Mononuclear cell (primary cell): Measurements from ENCODE around the gene BRD9. TPM values are rescaled to one million over a fixed set of nuclear protein-coding genes. Genes with fewer than 3 reads are reported as not detected.
"Not testable (repeated sequence)": the region's sequence is repeated elsewhere in the genome, so short reads cannot be mapped to it uniquely, and the experiment has no call there.

Source experiments
- H3K27me3 ChIP-seq: 2 replicates; pipeline ENCODE4 v1.6.0; 2011; ENCODE audit warnings: low read length, control low read depth; ENCODE audit not compliant: insufficient read depth
- H3K4me1 ChIP-seq: 2 replicates; pipeline ENCODE4 v1.5.1; 2011; ENCODE audit warnings: mild to moderate bottlenecking, low read length, control low read depth; ENCODE audit not compliant: insufficient read depth
- H3K4me3 ChIP-seq: 2 replicates; pipeline ENCODE4 v1.5.1; 2011; ENCODE audit warnings: mild to moderate bottlenecking, low read length, moderate library complexity
- H3K9me3 ChIP-seq: 2 replicates; pipeline ENCODE4 v1.5.1; 2011; ENCODE audit warnings: low read depth, mild to moderate bottlenecking, control low read depth, low read length
- total RNA-seq: library from RNA; depleted of rRNA; stranded (reverse); fragments of >200 nt; gene quantifications from one replicate; pipeline ENCODE4 v1.2.3, GENCODE V29; 2012

The BRD9 gene
- total RNA-seq, 1 donor: 30.7 TPM

DNA sequence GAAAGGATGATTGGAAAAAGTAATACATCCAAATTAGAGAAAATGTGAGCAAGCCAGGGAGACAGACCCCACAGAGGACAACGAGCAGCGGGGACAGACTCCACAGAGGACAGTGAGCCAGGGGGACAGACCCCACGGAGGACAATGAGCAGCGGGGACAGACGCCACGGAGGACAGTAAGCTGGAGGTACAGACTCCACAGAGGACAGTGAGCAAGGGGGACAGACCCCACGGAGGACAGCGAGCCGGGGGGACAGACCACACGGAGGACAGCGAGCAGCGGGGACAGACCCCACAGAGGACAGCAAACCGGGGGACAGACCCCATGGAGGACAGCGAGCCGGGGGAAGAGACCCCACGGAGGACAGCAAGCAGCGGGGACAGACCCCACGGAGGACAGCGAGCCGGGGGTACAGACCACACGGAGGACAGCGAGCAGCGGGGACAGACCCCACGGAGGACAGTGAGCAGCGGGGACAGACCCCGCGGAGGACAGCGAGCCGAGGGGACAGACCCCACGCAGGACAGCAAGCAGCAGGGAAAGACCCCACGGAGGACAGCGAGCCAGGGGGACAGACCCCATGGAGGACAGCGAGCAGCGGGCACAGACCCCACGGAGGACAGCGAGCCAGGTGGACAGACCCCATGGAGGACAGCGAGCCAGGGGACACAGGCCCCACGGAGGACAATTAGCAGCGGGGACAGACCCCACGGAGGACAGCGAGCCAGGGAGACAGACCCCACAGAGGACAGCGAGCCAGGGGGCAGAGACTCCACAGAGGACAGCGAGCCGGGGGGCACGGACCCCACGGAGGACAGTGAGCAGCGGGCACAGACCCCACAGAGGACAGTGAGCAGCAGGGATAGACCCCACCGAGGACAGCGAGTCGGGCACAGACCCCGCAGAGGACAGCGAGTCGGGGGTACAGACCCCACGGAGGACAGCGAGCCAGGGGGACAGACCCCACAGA is 39.9 kb downstream of the BRD9 start:
- H3K27me3 ChIP-seq: no peaks in the 10 kb centered on the region
- H3K4me3 ChIP-seq: no peak overlapping the region
- no peaks in the 10 kb centered on the region for H3K9me3 ChIP-seq
- H3K4me1 ChIP-seq: no peaks in the 10 kb centered on the region

- Histone ChIP-seq H3K4me3 (no peak overlapping the region), H3K4me1 (no peaks in the 10 kb centered on the region), H3K27me3 (no peaks in the 10 kb centered on the region), H3K9me3 (no peaks in the 10 kb centered on the region)
Observed at GRCh38 chr5:852018-852417, 40.6 kb downstream of the BRD9 start.

DNA sequence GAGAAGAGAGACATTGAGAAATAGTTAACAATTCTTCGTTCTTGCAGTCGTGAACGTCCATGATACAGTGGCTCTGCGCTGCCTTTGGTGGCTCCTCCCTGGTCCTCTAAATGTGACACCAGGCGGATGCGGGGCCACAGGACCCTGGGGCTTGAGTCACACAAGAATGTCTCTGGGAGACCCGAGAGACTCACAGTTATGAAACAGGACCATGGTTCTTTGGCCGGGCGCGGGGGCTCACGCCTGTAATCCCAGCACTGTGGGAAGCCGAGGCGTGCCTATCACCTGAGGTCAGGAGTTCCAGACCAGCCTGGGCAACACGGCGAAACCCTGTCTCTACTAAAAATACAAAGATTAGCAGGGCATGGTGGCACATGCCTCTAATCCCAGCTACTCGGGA is 41.0 kb downstream of the BRD9 start:
- Histone ChIP-seq H3K4me1 (no peaks in the 10 kb centered on the region), H3K27me3 (no peaks in the 10 kb centered on the region), H3K9me3 (no peaks in the 10 kb centered on the region), H3K4me3 (no peak overlapping the region)

DNA sequence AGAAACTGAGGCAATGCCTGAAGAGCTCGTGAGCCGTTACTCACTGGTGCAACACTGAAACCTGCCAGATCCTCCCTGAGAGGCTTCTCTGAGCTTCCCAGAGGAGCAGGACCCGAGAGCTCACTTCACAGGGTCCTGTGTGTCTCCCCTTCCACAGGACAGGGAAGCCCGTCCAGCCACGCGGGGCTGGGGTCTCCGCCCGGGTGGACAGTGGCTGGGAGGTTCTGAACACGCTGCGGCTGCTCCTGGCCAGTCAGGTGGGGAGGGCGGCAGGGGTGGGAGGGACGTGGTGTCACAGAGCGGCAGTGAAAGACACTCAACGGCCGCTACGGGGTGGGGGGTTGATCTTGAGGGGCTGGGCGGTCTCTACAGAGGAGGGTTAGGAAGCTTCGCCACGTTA is 41.5 kb downstream of the BRD9 start:
- no peak overlapping the region for H3K4me3 ChIP-seq
- no peaks in the 10 kb centered on the region for H3K27me3 ChIP-seq
- no peaks in the 10 kb centered on the region for H3K4me1 ChIP-seq
- H3K9me3 ChIP-seq: no peaks in the 10 kb centered on the region

GRCh38 chr5:850511-851006 is 42.0 kb downstream of the BRD9 start, which contains the start of gene ZDHHC11:
Gene ZDHHC11, minus strand, starts transcription at chr5:850986. Its CDS starts 384 bp downstream, at chr5:850602.
- Histone ChIP-seq H3K27me3 (no peaks in the 10 kb centered on the region), H3K9me3 (no peaks in the 10 kb centered on the region), H3K4me3 (no peak within 1 kb of the TSS), H3K4me1 (no peaks in the 10 kb centered on the region)

- Histone ChIP-seq H3K9me3 (no peaks in the 10 kb centered on the region), H3K27me3 (no peaks in the 10 kb centered on the region), H3K4me1 (no peaks in the 10 kb centered on the region), H3K4me3 (no peak overlapping the region)
Observed at GRCh38 chr5:849651-850301, 42.8 kb downstream of the BRD9 start.

DNA sequence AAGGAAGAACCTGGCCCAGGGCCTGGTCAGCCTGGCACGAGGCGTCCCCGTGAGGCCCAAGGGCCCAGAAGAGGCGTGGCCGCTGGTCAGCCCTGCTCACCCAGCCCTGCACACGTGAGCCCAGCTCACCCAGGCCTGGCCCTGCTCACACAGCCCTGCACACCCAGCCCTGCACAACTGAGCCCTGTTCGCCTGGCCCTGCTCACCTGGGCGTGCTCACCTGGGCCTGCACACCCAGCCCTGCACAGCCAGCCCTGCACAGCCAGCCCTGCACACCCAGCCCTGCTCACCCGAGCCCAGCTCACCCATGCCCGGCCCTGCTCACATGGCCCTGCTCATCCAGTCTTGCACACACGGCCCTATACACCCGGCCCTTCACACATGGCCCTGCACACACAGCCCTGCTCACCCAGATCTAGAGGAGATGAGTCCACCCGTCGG is 43.9 kb downstream of the BRD9 start:
- Histone ChIP-seq H3K9me3 (no peaks in the 10 kb centered on the region), H3K27me3 (no peaks in the 10 kb centered on the region), H3K4me1 (no peaks in the 10 kb centered on the region), H3K4me3 (no peak overlapping the region)

GRCh38 chr5:847736-848135 is 44.9 kb downstream of the BRD9 start:
- H3K4me3 ChIP-seq, H3K27me3 ChIP-seq, H3K4me1 ChIP-seq: not testable (repeated sequence)

GRCh38 chr5:847212-847611 is 45.4 kb downstream of the BRD9 start:
- not testable (repeated sequence) for H3K4me1 ChIP-seq, H3K9me3 ChIP-seq, H3K4me3 ChIP-seq, H3K27me3 ChIP-seq

More at GRCh38 chr5:847736-848135, 44.9 kb downstream of the BRD9 start:
- not testable (repeated sequence) for H3K9me3 ChIP-seq

GRCh38 chr5:846602-847091 is 46.0 kb downstream of the BRD9 start:
- not testable (repeated sequence) for H3K27me3 ChIP-seq, H3K4me1 ChIP-seq, H3K4me3 ChIP-seq, H3K9me3 ChIP-seq

GRCh38 chr5:845676-846601 is 46.7 kb downstream of the BRD9 start:
- H3K4me1 ChIP-seq, H3K4me3 ChIP-seq, H3K9me3 ChIP-seq, H3K27me3 ChIP-seq: not testable (repeated sequence)

DNA sequence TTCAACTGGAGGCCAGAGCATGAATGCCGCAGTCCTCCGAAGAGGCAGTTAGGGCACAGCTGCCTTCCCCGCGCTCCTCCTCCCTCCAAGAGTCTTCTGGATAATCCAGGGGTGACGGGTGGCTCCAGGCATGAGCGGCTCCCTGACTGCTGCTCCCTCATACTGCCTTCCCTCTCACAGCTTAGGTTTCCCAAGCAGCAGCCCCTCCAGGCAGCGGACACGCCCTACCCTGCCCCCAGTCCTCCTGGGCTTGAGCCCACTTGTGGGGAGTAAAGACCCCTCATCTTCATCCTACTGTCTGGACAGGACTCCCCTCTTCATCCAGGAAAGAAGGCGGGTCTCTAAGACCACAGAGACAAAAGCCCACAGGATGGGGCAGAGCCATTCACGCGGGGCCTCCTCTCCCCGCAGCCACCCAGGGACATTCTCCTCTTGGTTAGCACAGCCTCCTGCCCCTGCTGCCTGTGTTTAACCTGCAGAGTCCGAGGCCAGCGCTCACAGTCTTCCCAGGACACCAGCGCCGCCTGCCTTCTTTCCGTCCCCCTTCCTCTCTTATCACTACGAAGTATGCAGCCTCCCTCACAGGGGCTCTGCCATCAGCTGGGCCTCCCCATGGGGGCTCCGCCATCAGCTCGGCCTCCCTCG is 47.4 kb downstream of the BRD9 start:
- not testable (repeated sequence) for H3K27me3 ChIP-seq, H3K4me3 ChIP-seq, H3K9me3 ChIP-seq, H3K4me1 ChIP-seq

- H3K4me1 ChIP-seq, H3K9me3 ChIP-seq, H3K27me3 ChIP-seq, H3K4me3 ChIP-seq: not testable (repeated sequence)
Observed at GRCh38 chr5:844426-844825, 48.2 kb downstream of the BRD9 start.

DNA sequence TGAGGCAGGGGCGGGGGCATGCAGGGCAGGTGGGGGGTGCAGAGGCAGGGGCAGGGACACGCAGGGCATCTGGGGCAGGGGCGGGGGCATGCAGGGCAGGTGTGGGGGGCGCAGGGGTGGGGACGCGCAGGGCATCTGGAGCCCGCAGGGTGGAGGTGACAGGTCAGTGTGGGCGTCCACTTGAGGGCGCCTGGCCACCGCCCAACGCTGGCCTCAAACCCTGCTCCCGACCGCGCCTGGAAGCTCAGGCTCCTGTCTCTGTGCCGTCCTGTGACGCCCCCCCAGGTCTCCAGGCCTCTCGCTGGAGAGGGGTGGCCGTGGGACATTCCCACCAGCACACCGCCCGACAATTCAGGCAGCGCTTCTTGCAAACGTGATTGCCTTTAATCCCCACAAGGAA is 48.7 kb downstream of the BRD9 start:
- H3K27me3 ChIP-seq: not testable (repeated sequence)

More for the DNA sequence above, 48.7 kb downstream of the BRD9 start:
- not testable (repeated sequence) for H3K9me3 ChIP-seq, H3K4me3 ChIP-seq, H3K4me1 ChIP-seq
